Activated CD8-positive, alpha-beta memory T cell treated with anti-CD3 and anti-CD28 coated beads, Interleukin-2, amount 50 U/mL, for 1 hour (primary cell): Measurements from ENCODE around the gene CENPP.

Experiments
- DNase-seq: peaks from one replicate; pipeline ENCODE4 v3.0.0-alpha.2; 2020; ENCODE audit errors: extremely low read depth

CENPP gene

GRCh38 chr9:92639124-92639523 is 313.4 kb downstream of the CENPP start:
- no peak for DNase-seq

GRCh38 chr9:92639791-92640271 is 314.1 kb downstream of the CENPP start:
- DNase-seq: no peak

- DNase-seq: no peak
Observed at GRCh38 chr9:92640398-92641091, 314.8 kb downstream of the CENPP start.

GRCh38 chr9:92641092-92641809 is 315.5 kb downstream of the CENPP start:
- DNase-seq: no peak

GRCh38 chr9:92642041-92642451 is 316.3 kb downstream of the CENPP start:
- DNase-seq: no peak

GRCh38 chr9:92642564-92642963 is 316.8 kb downstream of the CENPP start:
- no peak for DNase-seq

GRCh38 chr9:92644278-92644677 is 318.5 kb downstream of the CENPP start:
- no peak for DNase-seq

GRCh38 chr9:92645041-92645440 is 319.3 kb downstream of the CENPP start:
- DNase-seq: no peak

- DNase-seq: no peak
Observed at GRCh38 chr9:92647671-92648473, 322.1 kb downstream of the CENPP start.

GRCh38 chr9:92648474-92648971 is 322.8 kb downstream of the CENPP start:
- no peak for DNase-seq

- no peak for DNase-seq
Observed at GRCh38 chr9:92649007-92649406, 323.3 kb downstream of the CENPP start.

- DNase-seq: no peak
Observed at GRCh38 chr9:92650296-92650695, 324.5 kb downstream of the CENPP start.

- no peak for DNase-seq
Observed at GRCh38 chr9:92650839-92651621, 325.3 kb downstream of the CENPP start.

GRCh38 chr9:92652461-92652860 is 326.7 kb downstream of the CENPP start:
- no peak for DNase-seq

GRCh38 chr9:92654481-92655301 is 328.9 kb downstream of the CENPP start:
- DNase-seq: no peak

GRCh38 chr9:92655366-92655765 is 329.6 kb downstream of the CENPP start:
- no peak for DNase-seq

- no peak for DNase-seq
Observed at GRCh38 chr9:92655896-92656536, 330.3 kb downstream of the CENPP start.

GRCh38 chr9:92656537-92656925 is 330.8 kb downstream of the CENPP start:
- DNase-seq: no peak

GRCh38 chr9:92657296-92658094 is 331.7 kb downstream of the CENPP start:
- DNase-seq: no peak
